Pulmonary artery endothelial cell (primary cell): ENCODE measurements around the gene KPNB1. TPM values are rescaled to one million over a fixed set of nuclear protein-coding genes. Genes with fewer than 3 reads are reported as not detected.

ENCODE experiments used
- DNase-seq: peaks from one replicate; pipeline ENCODE4 v3.0.0-alpha.2; 2011; ENCODE audit warnings: low read depth, low spot score
- total RNA-seq: library from RNA; depleted of rRNA; stranded (reverse); fragments of >200 nt; gene quantifications from 2 replicates; pipeline ENCODE4 v1.2.3, GENCODE V29; 2014

The KPNB1 gene
- total RNA-seq, 1 donor from 2014 or later: 352 TPM

- DNase-seq: no peak
Measured at GRCh38 chr17:47696717-47697642, 47.3 kb downstream of the KPNB1 start.

DNA sequence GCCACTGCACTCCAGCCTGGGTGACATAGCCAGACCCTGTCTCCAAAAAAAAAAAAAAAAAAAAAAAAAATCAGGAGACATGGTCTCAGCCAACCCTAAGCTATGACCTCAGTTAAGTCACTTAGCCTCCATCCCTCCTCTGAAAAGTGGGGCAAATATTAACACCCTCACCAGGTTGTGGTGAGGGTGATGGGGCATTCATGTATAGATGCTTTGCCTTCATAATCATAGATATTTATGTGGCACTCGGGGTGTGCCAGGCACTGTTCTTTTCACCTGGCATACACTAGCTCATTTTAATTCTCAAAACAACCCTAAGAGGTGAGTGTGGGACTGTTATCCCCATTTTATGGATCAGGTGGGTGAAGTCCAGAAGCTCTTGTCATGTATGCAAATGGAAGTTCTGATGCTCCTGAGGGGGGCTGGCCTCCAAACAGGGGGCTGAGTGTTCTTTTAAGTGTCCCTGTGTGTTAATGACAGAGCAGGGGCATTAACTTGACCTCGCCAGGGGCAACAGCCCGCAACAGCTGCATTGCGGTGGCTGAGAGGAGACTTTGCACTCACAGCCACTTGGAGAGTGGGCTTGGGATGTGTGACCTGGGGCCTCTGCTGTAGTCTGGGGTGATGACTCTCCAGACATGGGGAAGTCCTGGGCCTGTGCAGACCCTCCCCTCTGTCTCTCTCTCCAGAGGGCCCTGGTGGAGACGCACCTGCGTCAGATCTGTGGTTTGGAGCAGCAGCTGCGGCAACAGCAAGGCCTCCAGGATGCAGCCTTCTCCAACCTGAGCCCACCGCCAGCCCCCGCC is 48.4 kb downstream of the KPNB1 start:
- no peak for DNase-seq

DNA sequence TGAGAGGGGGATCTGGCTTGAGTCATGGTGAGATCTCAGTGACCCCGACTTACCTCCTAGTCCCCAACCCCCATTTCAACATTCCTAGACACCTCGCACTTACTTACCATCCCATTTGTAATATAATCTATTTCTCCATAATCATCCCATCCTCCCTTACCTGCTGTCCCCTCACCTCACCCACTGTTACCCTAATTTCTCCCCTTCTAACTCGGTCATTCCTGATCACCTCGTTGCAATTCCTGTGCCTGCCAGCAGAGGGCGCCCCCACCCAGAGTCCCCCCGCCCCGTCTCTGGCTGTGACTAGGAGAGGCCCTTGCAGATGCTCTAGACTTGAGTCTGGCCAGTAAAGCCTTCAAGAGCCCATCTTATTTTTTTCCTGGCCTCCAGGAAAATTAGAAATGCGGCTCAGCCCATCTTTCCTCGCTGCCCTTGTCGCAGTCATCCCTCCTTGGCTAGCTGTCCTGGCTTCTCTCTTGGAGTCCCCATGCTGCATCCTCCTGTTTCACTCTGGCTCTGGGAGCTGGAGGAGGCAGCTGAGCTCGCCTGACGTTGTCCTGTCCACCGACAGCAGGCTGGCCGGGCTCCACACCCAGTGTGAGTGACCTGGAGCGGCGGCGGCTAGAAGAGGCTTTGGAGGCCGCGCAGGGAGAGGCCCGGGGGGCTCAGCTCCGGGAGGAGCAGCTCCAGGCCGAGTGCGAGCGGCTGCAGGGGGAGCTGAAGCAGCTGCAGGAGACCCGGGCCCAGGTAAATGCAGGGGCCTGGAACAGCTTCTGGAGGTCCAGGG is 49.2 kb downstream of the KPNB1 start:
- DNase-seq: no peak

GRCh38 chr17:47699536-47699840 is 49.8 kb downstream of the KPNB1 start:
- DNase-seq: no peak

DNA sequence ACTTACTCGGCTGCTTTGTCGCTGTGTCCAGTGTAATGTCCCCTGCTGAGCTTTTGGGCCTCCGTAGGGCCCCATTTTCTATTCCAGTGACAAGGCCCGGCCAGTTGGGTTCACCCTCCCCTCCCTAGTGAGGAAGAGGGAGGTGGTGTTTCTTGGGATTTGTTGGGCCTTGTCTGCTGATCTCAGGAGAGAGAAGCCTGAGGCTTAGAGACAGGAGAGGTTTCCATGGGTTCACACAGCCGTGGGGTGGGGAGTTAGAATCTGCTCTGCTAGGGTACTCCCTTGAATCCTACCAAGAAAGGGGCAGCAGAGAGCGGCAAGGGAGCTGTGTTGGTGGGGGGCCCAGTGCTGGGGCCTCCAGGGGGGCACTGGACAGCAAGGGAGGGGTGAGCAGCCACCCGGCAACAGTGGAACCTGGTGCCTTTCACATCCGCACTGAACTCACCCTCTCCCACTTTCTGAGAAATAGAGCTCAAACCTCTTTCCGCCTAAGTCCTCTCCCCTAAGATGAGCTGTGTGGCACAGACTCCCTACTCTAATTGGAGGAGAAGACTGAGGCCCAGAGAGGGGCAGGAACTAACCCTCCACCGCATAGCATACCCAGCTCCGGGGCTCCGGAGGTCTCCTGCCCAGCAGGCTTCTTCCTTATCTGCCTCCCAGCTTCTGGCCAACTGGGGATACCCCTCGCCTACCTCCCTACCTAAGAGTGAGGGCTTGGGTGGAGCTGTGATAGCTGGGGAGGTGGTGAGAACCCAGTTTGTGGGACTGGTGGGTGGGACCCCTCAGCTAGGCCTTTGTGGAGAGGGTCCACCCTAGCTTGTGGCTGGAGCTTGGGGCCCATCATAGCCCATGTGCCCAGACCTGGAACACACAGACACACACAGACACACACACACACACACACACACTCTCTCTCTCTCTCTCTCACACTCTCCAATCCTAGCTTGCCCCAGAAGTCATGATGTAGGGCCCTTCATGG is 51.0 kb downstream of the KPNB1 start:
- no peak for DNase-seq

DNA sequence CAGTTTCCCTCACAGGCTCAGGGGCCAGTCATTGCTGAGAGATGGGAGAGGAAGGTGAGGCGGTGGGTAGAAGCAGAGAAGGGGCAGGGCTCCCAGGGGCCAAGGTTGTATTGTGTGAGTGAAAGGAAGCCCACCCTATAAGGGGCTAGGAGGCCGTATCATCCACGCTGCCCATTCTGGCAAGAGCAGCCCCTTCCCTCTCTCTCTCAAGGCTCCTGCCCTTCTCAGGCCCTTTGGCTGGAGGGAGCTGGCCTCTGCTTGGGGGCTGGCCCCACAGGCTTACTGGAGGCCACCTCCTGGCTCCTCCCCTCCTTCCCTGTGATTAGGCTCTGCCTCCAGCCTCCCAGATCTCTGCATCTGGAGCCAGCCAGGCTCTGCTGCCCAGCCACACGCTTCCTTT is 51.9 kb downstream of the KPNB1 start:
- no peak for DNase-seq

DNA sequence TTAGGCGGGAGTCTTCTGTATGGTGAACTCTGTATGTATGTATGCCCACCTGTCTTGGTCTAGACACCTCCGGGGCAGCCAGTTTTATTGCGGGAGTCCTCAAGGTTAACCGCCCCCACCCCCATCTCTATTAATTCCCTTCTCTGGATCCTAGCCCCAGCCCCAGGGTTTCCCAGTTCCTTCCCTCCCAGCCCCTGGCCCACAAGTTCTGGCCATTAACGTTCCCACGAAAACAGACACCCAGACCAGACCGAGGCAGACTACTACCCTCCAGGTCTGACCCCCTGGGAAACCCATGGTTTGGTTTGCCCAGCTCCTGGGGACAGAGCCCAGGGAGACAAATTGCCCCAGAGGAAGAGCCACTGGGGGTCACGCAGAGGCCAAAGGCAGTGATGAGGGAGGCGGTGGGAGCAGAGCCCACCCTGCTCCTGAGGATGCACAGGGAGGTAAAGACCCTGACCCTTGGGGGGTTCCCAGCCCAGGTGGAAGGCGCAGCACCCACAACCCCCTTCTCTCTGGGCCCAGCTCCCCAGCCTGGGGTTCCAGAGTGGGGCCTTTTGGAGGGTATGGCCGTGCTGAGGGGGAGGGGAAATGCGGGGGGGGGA is 52.8 kb downstream of the KPNB1 start:
- DNase-seq: no peak

DNA sequence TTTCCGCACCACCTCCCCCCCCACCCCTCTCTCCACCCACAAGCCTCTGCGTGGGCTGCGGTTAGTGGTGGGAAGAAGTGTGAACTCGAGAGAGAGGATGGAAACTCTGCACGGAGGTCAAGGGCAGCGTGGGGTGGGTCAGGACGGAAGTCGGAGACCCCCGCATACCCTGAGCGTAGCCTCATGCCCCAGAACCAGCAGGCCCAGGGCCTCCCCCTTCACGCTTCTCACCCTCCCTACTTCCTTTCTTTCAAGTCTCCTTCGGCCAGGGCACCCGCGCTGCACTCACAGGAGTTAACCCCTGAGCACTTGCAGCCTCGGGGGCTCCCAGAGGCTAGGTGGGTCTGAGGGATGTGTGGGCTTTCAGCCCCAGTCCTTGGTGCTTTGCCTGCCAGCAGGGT is 53.5 kb downstream of the KPNB1 start:
- no peak for DNase-seq

- no peak for DNase-seq
Measured at GRCh38 chr17:47703671-47704070, 54.0 kb downstream of the KPNB1 start.

- no peak for DNase-seq
Measured at GRCh38 chr17:47704116-47704515, 54.4 kb downstream of the KPNB1 start.

DNA sequence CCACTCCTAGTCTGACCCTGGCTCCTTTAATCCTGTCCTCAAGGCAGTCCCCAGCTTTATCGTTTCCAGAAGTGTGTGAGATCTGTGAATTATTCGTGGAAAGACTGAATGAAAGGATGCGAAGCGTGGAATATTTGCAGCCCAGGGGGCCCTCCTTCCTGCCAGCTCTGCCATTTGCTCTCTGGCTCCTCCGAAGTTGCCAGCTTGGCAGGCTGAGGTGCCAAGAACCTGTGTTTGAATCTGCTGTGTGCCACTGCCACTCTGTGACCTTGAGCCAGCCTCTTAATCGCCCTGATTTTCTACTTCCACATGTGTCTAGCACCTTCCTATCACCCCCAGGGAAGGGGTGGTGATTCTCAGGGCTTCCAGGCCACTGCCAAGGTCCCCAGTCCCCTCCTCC is 55.0 kb downstream of the KPNB1 start:
- no peak for DNase-seq

DNA sequence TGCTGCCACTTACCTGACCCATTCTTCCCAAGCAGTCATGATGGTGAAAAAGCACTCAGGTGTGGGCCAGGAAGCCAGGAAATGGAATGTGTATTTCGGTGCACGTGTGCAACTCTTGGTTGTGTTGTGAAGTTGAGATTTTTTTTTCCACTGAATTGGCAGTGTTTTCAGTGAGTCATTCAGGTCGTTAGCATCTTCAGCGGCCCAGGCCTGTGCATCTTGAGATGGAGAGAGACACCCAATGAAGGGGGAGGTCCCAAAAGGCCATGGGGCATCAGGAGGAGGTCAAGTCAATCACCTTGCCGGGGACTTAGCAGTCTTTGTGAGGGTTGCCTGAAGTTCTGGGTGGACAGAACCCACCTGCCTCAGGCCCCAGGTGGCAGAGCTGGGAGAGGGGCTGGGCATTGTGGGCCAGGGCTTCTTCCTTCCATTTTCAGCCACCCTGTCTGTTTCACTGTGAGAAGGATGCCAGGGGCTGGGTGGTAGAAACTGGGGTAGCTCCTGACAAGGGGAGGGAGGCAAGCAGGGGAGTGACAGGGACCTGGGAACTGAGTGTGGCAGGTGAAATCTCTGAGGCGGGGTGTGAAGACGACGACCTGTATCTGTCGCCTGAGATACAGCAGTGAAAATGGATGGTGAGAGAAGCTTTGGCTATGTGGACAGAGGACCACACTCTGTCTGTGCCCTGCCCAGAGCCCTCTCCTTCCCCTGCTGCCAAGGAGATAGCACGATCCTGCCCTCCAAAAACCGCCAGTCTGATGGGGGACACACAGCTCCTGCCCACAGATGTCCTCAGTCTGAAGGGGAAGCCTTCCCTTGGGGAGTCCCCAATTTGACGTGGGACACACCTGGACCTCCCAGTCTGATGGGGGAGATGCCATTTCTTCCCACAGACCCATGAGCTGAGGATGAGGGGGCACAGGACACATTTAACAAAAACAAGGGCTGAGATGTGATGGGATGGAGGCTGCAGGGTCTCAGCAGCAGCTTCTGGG is 56.1 kb downstream of the KPNB1 start:
- no peak for DNase-seq

DNA sequence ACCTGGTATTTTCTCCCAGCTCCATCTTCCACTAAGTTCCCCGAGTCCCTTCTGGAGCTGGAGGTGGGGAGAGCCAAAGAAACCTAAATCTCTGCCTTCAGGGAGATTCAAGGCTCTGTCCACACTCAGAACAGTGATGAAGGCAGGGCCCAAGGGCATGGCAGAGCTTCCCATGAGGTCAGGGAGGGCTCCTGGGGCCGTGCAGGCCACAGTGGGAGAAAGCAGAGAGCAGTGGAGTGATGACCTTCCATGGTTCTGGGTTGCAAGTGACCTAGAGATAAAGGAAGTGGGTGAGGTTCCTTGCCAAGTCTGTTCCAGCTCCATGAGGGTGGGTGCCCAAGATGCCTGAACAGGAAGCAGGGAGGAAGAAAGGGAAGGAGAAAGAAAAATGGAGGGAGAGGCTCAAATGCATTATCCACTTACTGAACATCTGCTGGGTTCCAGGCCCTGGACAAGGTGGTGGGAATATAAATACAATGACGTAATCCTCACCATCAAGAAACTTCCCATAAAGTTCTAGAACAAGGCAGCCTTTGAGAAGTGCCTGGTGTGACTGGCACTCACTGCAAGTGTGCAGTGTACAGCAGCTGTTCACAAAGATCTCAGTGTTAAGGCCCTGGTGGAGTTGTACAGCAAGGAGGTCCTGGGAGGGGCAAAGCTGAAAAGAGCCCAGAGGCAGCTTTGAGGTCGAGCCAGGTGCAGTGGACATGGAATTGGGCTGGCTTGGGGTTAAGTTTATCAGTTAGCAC is 57.5 kb downstream of the KPNB1 start:
- no peak for DNase-seq

DNA sequence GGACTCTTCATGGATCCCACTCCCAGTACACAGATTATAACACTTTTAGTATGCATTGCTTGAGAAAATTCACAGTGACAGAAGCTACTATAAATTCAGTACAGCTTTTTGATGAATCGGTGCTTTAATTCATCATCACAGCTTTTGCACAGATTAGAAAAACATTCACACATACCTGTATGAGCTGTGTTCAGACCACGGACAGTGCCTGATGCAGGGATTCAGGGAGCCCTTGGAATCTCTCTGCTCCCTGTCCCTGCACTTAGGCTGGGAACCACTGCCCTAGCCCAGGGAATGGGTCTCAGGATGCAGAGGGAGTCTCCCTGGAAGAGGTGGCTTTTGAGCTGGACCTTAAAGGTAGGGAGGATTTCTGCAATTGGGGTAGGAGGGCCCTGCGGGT is 58.2 kb downstream of the KPNB1 start:
- no peak for DNase-seq

GRCh38 chr17:47708312-47708863 is 58.7 kb downstream of the KPNB1 start:
- no peak for DNase-seq

GRCh38 chr17:47708864-47709541 is 59.3 kb downstream of the KPNB1 start:
- DNase-seq: no peak

DNA sequence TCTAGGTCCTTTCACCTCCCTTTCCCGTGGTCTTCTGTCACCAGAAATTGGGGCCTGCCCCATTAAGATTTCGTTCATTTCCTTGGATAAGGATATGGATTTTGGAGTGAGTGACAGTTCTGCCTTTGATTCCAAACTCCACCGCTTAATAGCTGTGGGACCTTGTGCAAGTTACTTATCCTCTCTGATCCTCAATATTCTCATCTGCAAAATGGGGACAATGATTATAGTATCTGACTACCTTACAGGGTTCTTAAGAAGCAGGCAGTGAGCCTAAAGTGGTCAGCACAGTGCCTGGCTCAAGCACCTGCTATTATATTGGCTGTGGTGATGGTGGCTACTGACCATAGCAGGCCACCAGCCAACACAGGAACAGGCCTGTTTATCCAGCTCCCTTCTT is 59.9 kb downstream of the KPNB1 start:
- no peak for DNase-seq
